Measurements from ENCODE around the gene HNRNPH1.

GRCh38 chr5:179613460-179614071, 9.9 kb downstream of the HNRNPH1 start:
- TF ChIP-seq CTCF (IDR thresholded peaks at IDR 0.05): no peak
- TF ChIP-seq POLR2A (IDR thresholded peaks at IDR 0.05): no peak
- peak in 2 of 3 donors; percentile 32 to 53 for TF ChIP-seq POLR2AphosphoS5 (IDR thresholded peaks at IDR 0.05)
